ENCODE measurements around the gene ABCD4. TPM values are rescaled to one million over a fixed set of nuclear protein-coding genes. Genes with fewer than 3 reads are reported as not detected.
"Not testable (repeated sequence)": the region's sequence is repeated elsewhere in the genome, so short reads cannot be mapped to it uniquely, and the experiment has no call there.

Gene ABCD4
- polyA plus RNA-seq, 2 of the 4 experiments (the other 2 are of a cell fraction): 13.9 to 35.8 TPM

- Histone ChIP-seq H3K4me3 (no peak overlapping the region), H3K4me1 (no peaks in the 10 kb centered on the region), H3K27ac (no peak overlapping the region), H3K4me2 (no peak overlapping the region), H3K9me3 (no peaks in the 10 kb centered on the region)
- FAIRE-seq (no peak), DNase-seq (ENCODE audit: low read depth in 1 of 2, low spot score in 1 of 2) (no peak), ATAC-seq (no peak)
- TF ChIP-seq EHMT2 (IDR thresholded peaks at IDR 0.05; ENCODE audit: low read depth) (no peak), KDM5A (IDR thresholded peaks at IDR 0.05) (no peak), HEYL (CRISPR knock-in tag; IDR thresholded peaks at IDR 0.05) (no peak), RNF2 (IDR thresholded peaks at IDR 0.05; ENCODE audit: borderline replicate concordance, low read depth) (no peak), KDM1A (IDR thresholded peaks at IDR 0.05; ENCODE audit: low read depth) (no peak)
- CTCF ChIA-PET: interaction anchor here (0.6 to 1.8 kb wide), 5 partner anchors 9 to 285 kb away, joined by 3 to 6 read pairs (median 4); partner anchors contain the start of gene ABCD4
- POLR2A ChIA-PET: no interaction called here
- 78% methylated on average over 6 of the region's 7 CpGs for WGBS (ENCODE audit: missing lambda C conversion rate)
Observed at GRCh38 chr14:74347097-74347794, 44.5 kb upstream of the ABCD4 start.

GRCh38 chr14:74346341-74346740 is 43.6 kb upstream of the ABCD4 start:
- H3K4me2 ChIP-seq: no peak overlapping the region
- no peak overlapping the region for H3K4me3 ChIP-seq
- no peak for TF ChIP-seq ELK1 (IDR thresholded peaks at IDR 0.05; ENCODE audit: low read depth, low read length)
- no peak for TF ChIP-seq ZNF302 (CRISPR knock-in tag; IDR thresholded peaks at IDR 0.05)
- TF ChIP-seq HDAC2 (IDR thresholded peaks at IDR 0.05): no peak
- no peak for TF ChIP-seq POLR2A (IDR thresholded peaks at IDR 0.05; ENCODE audit: low read length)
- TF ChIP-seq BHLHE40 (IDR thresholded peaks at IDR 0.05; ENCODE audit: low read depth, low read length): no peak
- FAIRE-seq: no peak
- no peaks in the 10 kb centered on the region for H3K9me3 ChIP-seq
- DNase-seq (ENCODE audit: low read depth in 1 of 2, low spot score in 1 of 2): no peak
- ChIA-PET POLR2A (no interaction called here), CTCF (interaction anchor here (0.8 to 1.0 kb wide), 3 partner anchors 16 to 153 kb away, joined by 3 to 4 read pairs (median 3); no protein-coding TSS in a partner anchor)
- no peak overlapping the region for H3K27ac ChIP-seq
- no peaks in the 10 kb centered on the region for H3K4me1 ChIP-seq
- WGBS (ENCODE audit: missing lambda C conversion rate): 69% methylated on average over 2 of the region's 2 CpGs
- peak; percentile 48 to 71; a peak in 4 of 6 replicates for ATAC-seq

- WGBS (ENCODE audit: missing lambda C conversion rate): 66% methylated on average over 4 of the region's 4 CpGs
- TF ChIP-seq HOXB13 (CRISPR knock-in tag; IDR thresholded peaks at IDR 0.05; ENCODE audit: low read depth) (no peak), HES2 (IDR thresholded peaks at IDR 0.05) (no peak), CHD2 (IDR thresholded peaks at IDR 0.05; ENCODE audit: low read length, partially characterized antibody) (no peak), NR3C1 (IDR thresholded peaks at IDR 0.05) (no peak), PHF8 (IDR thresholded peaks at IDR 0.05; ENCODE audit: borderline replicate concordance, low read depth) (no peak)
- H3K4me2 ChIP-seq: no peak overlapping the region
- CTCF ChIA-PET: interaction anchor here (0.9 kb wide), 1 partner anchor 21 kb away, joined by 3 read pairs; no protein-coding TSS in a partner anchor
- DNase-seq (ENCODE audit: low read depth in 1 of 2, low spot score in 1 of 2) (no peak), FAIRE-seq (no peak), ATAC-seq (no peak)
- POLR2A ChIA-PET: no interaction called here
- no peaks in the 10 kb centered on the region for H3K4me1 ChIP-seq
- H3K9me3 ChIP-seq: no peaks in the 10 kb centered on the region
- H3K4me3 ChIP-seq: no peak overlapping the region
- no peak overlapping the region for H3K27ac ChIP-seq
Observed at GRCh38 chr14:74333909-74334308, 31.2 kb upstream of the ABCD4 start.

- POLR2A ChIA-PET, FAIRE-seq, ATAC-seq: not testable (repeated sequence)
Observed at GRCh38 chr14:74329950-74330552, 27.3 kb upstream of the ABCD4 start.

More at GRCh38 chr14:74329950-74330552, 27.3 kb upstream of the ABCD4 start:
- H3K4me1 ChIP-seq; CTCF ChIA-PET; H3K9me3 ChIP-seq; H3K27ac ChIP-seq; H3K4me3 ChIP-seq; DNase-seq (ENCODE audit: low read depth in 1 of 2, low spot score in 1 of 2); H3K4me2 ChIP-seq: not testable (repeated sequence)
- 73% methylated on average over 9 of the region's 9 CpGs for WGBS (ENCODE audit: missing lambda C conversion rate)
